Measurements from ENCODE around the gene ARHGEF11. TPM values are rescaled to one million over a fixed set of nuclear protein-coding genes. Genes with fewer than 3 reads are reported as not detected.

Gene ARHGEF11
- total RNA-seq, 1 experiment from 2014 or later: 55.5 TPM

- ChIA-PET POLR2A (no interaction called here), CTCF (no interaction called here)
- ATAC-seq (no peak), DNase-seq (ENCODE audit: low read depth, low spot score) (no peak)
- Histone ChIP-seq H3K36me3 (ENCODE audit: control insufficient read depth, insufficient read depth, low read length) (no peaks in the 10 kb centered on the region), H3K27me3 (ENCODE audit: control insufficient read depth, insufficient read depth, low read length) (no peaks in the 10 kb centered on the region), H3K4me1 (ENCODE audit: control insufficient read depth, insufficient read depth, low read length) (no peaks in the 10 kb centered on the region), H3K4me3 (ENCODE audit: low read depth in 2 of 2, low read length in 2 of 2) (no peak overlapping the region), H3K27ac (ENCODE audit: low read length) (no peak overlapping the region), H3K9me3 (ENCODE audit: control insufficient read depth, insufficient read depth, low read depth, low read length) (peaks cover 23% of the 10 kb centered on the region; the same call in 1 of the 2 replicates)
- no TSS peak for BruUV-seq (replicated peaks)
- TF ChIP-seq TCF7L2 (IDR thresholded peaks at IDR 0.05; ENCODE audit: low read depth, low read length) (no peak), REST (IDR thresholded peaks at IDR 0.05; ENCODE audit: insufficient read depth in 1 of 2, low read depth in 2 of 2, low read length in 1 of 2) (no peak), SIN3A (IDR thresholded peaks at IDR 0.05; ENCODE audit: borderline replicate concordance, insufficient read depth, low read depth, low read length) (no peak), POLR2AphosphoS5 (IDR thresholded peaks at IDR 0.05; ENCODE audit: low read depth, low read length) (no peak), CTCF (IDR thresholded peaks at IDR 0.05) (no peak)
- in situ Hi-C loops (cut with HindIII; ENCODE audit: low pct_unique_long_range_greater_than_20kb, low sequenced_read_pairs): no loop called here
- intact Hi-C loops (cut with micrococcal nuclease; ENCODE audit: unreplicated experiment): no loop called here
Measured at GRCh38 chr1:157025385-157025784, 20.2 kb downstream of the ARHGEF11 start.

- in situ Hi-C loops (cut with HindIII; ENCODE audit: low pct_unique_long_range_greater_than_20kb, low sequenced_read_pairs): no loop called here
- H3K4me1 ChIP-seq (ENCODE audit: control insufficient read depth, insufficient read depth, low read length): no peaks in the 10 kb centered on the region
- DNase-seq (ENCODE audit: low read depth, low spot score) (no peak), ATAC-seq (no peak)
- ChIA-PET CTCF (no interaction called here), POLR2A (no interaction called here)
- no peaks in the 10 kb centered on the region for H3K36me3 ChIP-seq (ENCODE audit: control insufficient read depth, insufficient read depth, low read length)
- H3K27ac ChIP-seq (ENCODE audit: low read length): no peak overlapping the region
- TF ChIP-seq REST (IDR thresholded peaks at IDR 0.05; ENCODE audit: insufficient read depth in 1 of 2, low read depth in 2 of 2, low read length in 1 of 2) (no peak), POLR2AphosphoS5 (IDR thresholded peaks at IDR 0.05; ENCODE audit: low read depth, low read length) (no peak), SIN3A (IDR thresholded peaks at IDR 0.05; ENCODE audit: borderline replicate concordance, insufficient read depth, low read depth, low read length) (no peak), TCF7L2 (IDR thresholded peaks at IDR 0.05; ENCODE audit: low read depth, low read length) (no peak), CTCF (IDR thresholded peaks at IDR 0.05) (no peak)
- H3K4me3 ChIP-seq (ENCODE audit: low read depth in 2 of 2, low read length in 2 of 2): no peak overlapping the region
- intact Hi-C loops (cut with micrococcal nuclease; ENCODE audit: unreplicated experiment): no loop called here
- peaks cover 29% of the 10 kb centered on the region; the same call in 1 of the 2 replicates for H3K9me3 ChIP-seq (ENCODE audit: control insufficient read depth, insufficient read depth, low read depth, low read length)
- H3K27me3 ChIP-seq (ENCODE audit: control insufficient read depth, insufficient read depth, low read length): no peaks in the 10 kb centered on the region
- BruUV-seq (replicated peaks): no TSS peak
Measured at GRCh38 chr1:157021688-157022087, 23.9 kb downstream of the ARHGEF11 start.
